Liver (tissue), 9 donors: ENCODE results near the gene SPTB. TPM values are rescaled to one million over a fixed set of nuclear protein-coding genes. Genes with fewer than 3 reads are reported as not detected.

Experiments used
- DNase-seq: peaks from one replicate; pipeline ENCODE4 v3.0.0-alpha.2; 2017; ENCODE audit warnings: low spot score
- H3K27ac ChIP-seq, 2 donors: one replicate each; pipeline ENCODE4 v1.7.0; 2013; ENCODE audit warnings: inconsistent platforms in 2 of 2, low read length in 2 of 2, control low read depth in 1 of 2, low read depth in 1 of 2, mild to moderate bottlenecking in 1 of 2
- H3K27me3 ChIP-seq, 4 donors: one replicate each; pipeline versions ENCODE4 v1.6.1 to v1.7.0; 2013; ENCODE audit warnings: low read length in 3 of 4, inconsistent platforms in 1 of 4, mild to moderate bottlenecking in 1 of 4, moderate library complexity in 1 of 4; ENCODE audit not compliant: control insufficient read depth in 4 of 4, insufficient read depth in 4 of 4
- H3K36me3 ChIP-seq, 4 donors: one replicate each; pipeline versions ENCODE4 v1.6.1 to v1.7.0; 2013; ENCODE audit warnings: low read length in 3 of 4, mild to moderate bottlenecking in 3 of 4, low read depth in 1 of 4, moderate library complexity in 1 of 4; ENCODE audit not compliant: control insufficient read depth in 4 of 4, insufficient read depth in 3 of 4
- H3K4me1 ChIP-seq, 4 donors: one replicate each; pipeline versions ENCODE4 v1.6.1 to v1.7.0; 2013; ENCODE audit warnings: low read length in 3 of 4, mild to moderate bottlenecking in 3 of 4, moderate library complexity in 1 of 4; ENCODE audit not compliant: control insufficient read depth in 4 of 4, insufficient read depth in 4 of 4
- H3K4me3 ChIP-seq, 3 donors: one replicate each; pipeline versions ENCODE4 v1.6.1 to v1.7.0; 2013; ENCODE audit warnings: low read length in 3 of 3, control low read depth in 1 of 3, low read depth in 1 of 3, mild to moderate bottlenecking in 1 of 3
- H3K9ac ChIP-seq, 2 donors: one replicate each; pipeline ENCODE4 v1.7.0; 2013; ENCODE audit warnings: low read length in 2 of 2, mild to moderate bottlenecking in 2 of 2, moderate library complexity in 2 of 2, control low read depth in 1 of 2, low read depth in 1 of 2
- H3K9me3 ChIP-seq, 4 donors: one replicate each; pipeline versions ENCODE4 v1.6.1 to v1.7.0; 2013; ENCODE audit warnings: low read length in 3 of 4; ENCODE audit not compliant: control insufficient read depth in 4 of 4
- EGR1 ChIP-seq, 2 donors: IDR thresholded peaks; 2 replicates each; pipeline ENCODE4 v1.6.1; 2016 to 2018; ENCODE audit warnings: antibody characterized with exemption in 2 of 2, low read depth in 2 of 2
- FOXA1 ChIP-seq: IDR thresholded peaks from 2 replicates; pipeline ENCODE4 v1.6.1; 2016; ENCODE audit warnings: antibody characterized with exemption
- FOXA2 ChIP-seq: IDR thresholded peaks from 2 replicates; pipeline ENCODE4 v1.6.1; 2016; ENCODE audit warnings: antibody characterized with exemption
- GABPA ChIP-seq, 2 donors: IDR thresholded peaks in 1 of 2; conservative IDR thresholded peaks in 1 of 2; 2 replicates each; pipeline ENCODE4 v1.6.1; 2016; ENCODE audit warnings: antibody characterized with exemption in 2 of 2, mild to moderate bottlenecking in 1 of 2, moderate library complexity in 1 of 2
- HNF4A ChIP-seq, 2 donors: conservative IDR thresholded peaks; 2 replicates each; pipeline ENCODE4 v1.6.1; 2016; ENCODE audit warnings: antibody characterized with exemption in 2 of 2, mild to moderate bottlenecking in 2 of 2
- HNF4G ChIP-seq: IDR thresholded peaks from 2 replicates; pipeline ENCODE4 v1.6.1; 2016; ENCODE audit warnings: antibody characterized with exemption
- JUND ChIP-seq, 2 donors: IDR thresholded peaks; 2 replicates each; pipeline ENCODE4 v1.6.1; 2016; ENCODE audit warnings: antibody characterized with exemption in 2 of 2
- MAX ChIP-seq: IDR thresholded peaks from 2 replicates; pipeline ENCODE4 v1.6.1; 2016; ENCODE audit warnings: antibody characterized with exemption
- NR2F2 ChIP-seq: IDR thresholded peaks from 2 replicates; pipeline ENCODE4 v1.6.1; 2016; ENCODE audit warnings: antibody characterized with exemption
- RAD21 ChIP-seq, 2 donors: IDR thresholded peaks; 2 replicates each; pipeline ENCODE4 v1.6.1; 2016; ENCODE audit warnings: antibody characterized with exemption in 2 of 2, mild to moderate bottlenecking in 2 of 2
- REST ChIP-seq: IDR thresholded peaks from 2 replicates; pipeline ENCODE4 v1.6.1; 2016; ENCODE audit warnings: antibody characterized with exemption, mild to moderate bottlenecking
- RXRA ChIP-seq, 2 donors: IDR thresholded peaks; 2 replicates each; pipeline ENCODE4 v1.6.1; 2017 to 2018; ENCODE audit warnings: antibody characterized with exemption in 2 of 2, mild to moderate bottlenecking in 1 of 2
- SP1 ChIP-seq: IDR thresholded peaks from 2 replicates; pipeline ENCODE4 v1.6.1; 2018; ENCODE audit warnings: antibody characterized with exemption, mild to moderate bottlenecking
- WGBS: extraction: QIAGEN DNeasy Blood & Tissue Kit; methylation state at CpG from one replicate; pipeline ENCODE4 v1.1.7; 2013; 5-methylcytosine and 5-hydroxymethylcytosine counted together
- polyA plus RNA-seq, 2 donors: library from polyadenylated mRNA; stranded (reverse) in 1 of 2; unstranded in 1 of 2; fragments of 200-250 nt in 1 of 2; fragments of >200 nt in 1 of 2; fragmentation: Nextera tagmentation in 1 of 2; extraction: Ambion mirVana in 1 of 2; gene quantifications; one replicate each; pipeline versions ENCODE4 v1.2.1 to v1.2.3, GENCODE V29; 2013 to 2015
- total RNA-seq, 2 donors: library from RNA; depleted of rRNA; stranded (reverse); fragments of >200 nt; gene quantifications; one replicate each; pipeline ENCODE4 v1.2.3, GENCODE V29; 2014
- TF ChIP-seq, protein P1 (sequence below): IDR thresholded peaks from 2 replicates; pipeline ENCODE4 v1.6.1; 2016; ENCODE audit warnings: antibody characterized with exemption
- TF ChIP-seq, protein P2 (sequence below): IDR thresholded peaks from 2 replicates; pipeline ENCODE4 v1.6.1; 2016; ENCODE audit warnings: antibody characterized with exemption
- TF ChIP-seq, protein P3 (sequence below): fragments of 150-350 bp; IDR thresholded peaks from 2 replicates; pipeline ENCODE4 v1.5.1; 2017; ENCODE audit warnings: improper control_type of control experiment, low read depth, low read length; ENCODE audit not compliant: missing input control
- donor health status: healthy.
- donor health status: healthy.
- donor health status: healthy.
- donor health status: healthy.
- donor health status: healthy.

The SPTB gene
- total and polyA plus RNA-seq, 4 donors: 0.12 to 332 (median 0.26) TPM

DNA sequence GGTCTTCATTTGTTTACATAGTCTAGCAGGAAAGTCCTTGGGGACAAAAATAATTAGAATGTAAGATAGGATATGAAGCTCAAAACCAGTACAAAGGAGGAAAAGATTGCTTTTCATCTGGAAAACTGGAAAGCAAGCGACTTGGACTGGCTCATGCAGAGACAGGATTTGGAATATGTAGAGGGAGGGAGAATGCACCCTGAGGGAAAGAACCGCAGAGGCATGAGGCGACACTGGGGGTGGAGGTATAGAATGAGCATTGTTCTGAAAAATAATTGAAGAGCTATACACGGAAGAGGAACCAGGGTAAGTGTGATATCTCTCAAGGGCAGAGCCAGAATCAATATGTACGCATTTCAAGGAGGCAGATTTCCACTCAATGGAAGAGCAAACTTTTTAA lies 90.0 kb downstream of the SPTB start:
- no peak overlapping the region for H3K9ac ChIP-seq
- no peaks in the 10 kb centered on the region for H3K4me1 ChIP-seq
- H3K36me3 ChIP-seq: no peaks in the 10 kb centered on the region
- DNase-seq: no peak
- H3K27me3 ChIP-seq: no peaks in the 10 kb centered on the region
- 84% methylated on average over 5 of the region's 5 CpGs for WGBS
- TF ChIP-seq REST (no peak), RAD21 (IDR thresholded peaks at IDR 0.05) (no peak), HNF4G (no peak), FOXA1 (no peak), SP1 (no peak), MAX (no peak), JUND (IDR thresholded peaks at IDR 0.05) (no peak), RXRA (IDR thresholded peaks at IDR 0.05) (no peak), GABPA (IDR thresholded peaks at IDR 0.05 in 1 of 2, conservative IDR thresholded peaks at IDR 0.05 in 1 of 2) (no peak), EGR1 (IDR thresholded peaks at IDR 0.05; ENCODE audit: low read depth in 2 of 2) (no peak), NR2F2 (no peak), FOXA2 (no peak)
- TF ChIP-seq, protein P1, sequence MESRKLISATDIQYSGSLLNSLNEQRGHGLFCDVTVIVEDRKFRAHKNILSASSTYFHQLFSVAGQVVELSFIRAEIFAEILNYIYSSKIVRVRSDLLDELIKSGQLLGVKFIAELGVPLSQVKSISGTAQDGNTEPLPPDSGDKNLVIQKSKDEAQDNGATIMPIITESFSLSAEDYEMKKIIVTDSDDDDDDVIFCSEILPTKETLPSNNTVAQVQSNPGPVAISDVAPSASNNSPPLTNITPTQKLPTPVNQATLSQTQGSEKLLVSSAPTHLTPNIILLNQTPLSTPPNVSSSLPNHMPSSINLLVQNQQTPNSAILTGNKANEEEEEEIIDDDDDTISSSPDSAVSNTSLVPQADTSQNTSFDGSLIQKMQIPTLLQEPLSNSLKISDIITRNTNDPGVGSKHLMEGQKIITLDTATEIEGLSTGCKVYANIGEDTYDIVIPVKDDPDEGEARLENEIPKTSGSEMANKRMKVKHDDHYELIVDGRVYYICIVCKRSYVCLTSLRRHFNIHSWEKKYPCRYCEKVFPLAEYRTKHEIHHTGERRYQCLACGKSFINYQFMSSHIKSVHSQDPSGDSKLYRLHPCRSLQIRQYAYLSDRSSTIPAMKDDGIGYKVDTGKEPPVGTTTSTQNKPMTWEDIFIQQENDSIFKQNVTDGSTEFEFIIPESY: no peak
- TF ChIP-seq, protein P2, sequence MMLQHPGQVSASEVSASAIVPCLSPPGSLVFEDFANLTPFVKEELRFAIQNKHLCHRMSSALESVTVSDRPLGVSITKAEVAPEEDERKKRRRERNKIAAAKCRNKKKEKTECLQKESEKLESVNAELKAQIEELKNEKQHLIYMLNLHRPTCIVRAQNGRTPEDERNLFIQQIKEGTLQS: no peak
- TF ChIP-seq, protein P3, sequence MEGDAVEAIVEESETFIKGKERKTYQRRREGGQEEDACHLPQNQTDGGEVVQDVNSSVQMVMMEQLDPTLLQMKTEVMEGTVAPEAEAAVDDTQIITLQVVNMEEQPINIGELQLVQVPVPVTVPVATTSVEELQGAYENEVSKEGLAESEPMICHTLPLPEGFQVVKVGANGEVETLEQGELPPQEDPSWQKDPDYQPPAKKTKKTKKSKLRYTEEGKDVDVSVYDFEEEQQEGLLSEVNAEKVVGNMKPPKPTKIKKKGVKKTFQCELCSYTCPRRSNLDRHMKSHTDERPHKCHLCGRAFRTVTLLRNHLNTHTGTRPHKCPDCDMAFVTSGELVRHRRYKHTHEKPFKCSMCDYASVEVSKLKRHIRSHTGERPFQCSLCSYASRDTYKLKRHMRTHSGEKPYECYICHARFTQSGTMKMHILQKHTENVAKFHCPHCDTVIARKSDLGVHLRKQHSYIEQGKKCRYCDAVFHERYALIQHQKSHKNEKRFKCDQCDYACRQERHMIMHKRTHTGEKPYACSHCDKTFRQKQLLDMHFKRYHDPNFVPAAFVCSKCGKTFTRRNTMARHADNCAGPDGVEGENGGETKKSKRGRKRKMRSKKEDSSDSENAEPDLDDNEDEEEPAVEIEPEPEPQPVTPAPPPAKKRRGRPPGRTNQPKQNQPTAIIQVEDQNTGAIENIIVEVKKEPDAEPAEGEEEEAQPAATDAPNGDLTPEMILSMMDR: no peak
- H3K9me3 ChIP-seq: no peaks in the 10 kb centered on the region
- H3K4me3 ChIP-seq: no peak overlapping the region
- no peak overlapping the region for H3K27ac ChIP-seq

DNA sequence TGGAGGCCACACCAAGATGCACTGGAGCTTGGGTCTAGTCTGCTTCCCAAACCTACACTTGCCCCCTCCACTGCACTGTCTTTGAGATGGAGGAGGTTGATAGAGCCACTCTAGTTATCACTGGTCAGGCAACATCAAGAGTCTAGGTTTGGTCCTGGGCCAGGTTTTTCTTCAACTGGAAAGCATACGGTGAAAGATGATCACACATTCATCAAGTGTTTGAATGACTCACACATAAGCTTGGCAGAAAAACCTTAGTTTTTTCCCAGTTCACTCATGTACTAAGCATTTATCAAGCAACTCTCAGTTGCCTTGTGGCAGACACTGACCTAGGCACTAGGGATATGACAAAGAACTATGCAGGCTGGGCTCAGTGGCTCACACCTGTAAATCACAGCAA lies 91.0 kb downstream of the SPTB start:
- no peak for TF ChIP-seq REST
- TF ChIP-seq GABPA (IDR thresholded peaks at IDR 0.05 in 1 of 2, conservative IDR thresholded peaks at IDR 0.05 in 1 of 2): no peak
- TF ChIP-seq, protein P1: no peak
- TF ChIP-seq HNF4A (conservative IDR thresholded peaks at IDR 0.05): no peak
- H3K9me3 ChIP-seq: no peaks in the 10 kb centered on the region
- DNase-seq: no peak
- H3K9ac ChIP-seq: no peak overlapping the region
- WGBS: 69% methylated on average over 1 of the region's 1 CpG
- H3K27me3 ChIP-seq: no peaks in the 10 kb centered on the region
- no peak overlapping the region for H3K27ac ChIP-seq
- H3K4me1 ChIP-seq: no peaks in the 10 kb centered on the region
- H3K4me3 ChIP-seq: no peak overlapping the region
- no peaks in the 10 kb centered on the region for H3K36me3 ChIP-seq
